Cardiac septum (tissue), 1 donor: ENCODE data around the gene TRABD. TPM values are rescaled to one million over a fixed set of nuclear protein-coding genes. Genes with fewer than 3 reads are reported as not detected.
"Not testable (repeated sequence)": the region's sequence is repeated elsewhere in the genome, so short reads cannot be mapped to it uniquely, and the experiment has no call there.

Experiments
- DNase-seq: peaks from one replicate; pipeline ENCODE4 v3.0.0-alpha.2; 2020; ENCODE audit warnings: low spot score
- intact Hi-C: fragments of 100-400 bp; cut with DNase I; formaldehyde crosslinking; loops from one replicate; pipeline ENCODE4 v1.14.0; 2022
- total RNA-seq: library from RNA; stranded (reverse); fragmentation: NEBNext Ultra II Directional; extraction: Animal tissue kit (Norgen Biotek cat#: 25700); gene quantifications from one replicate; pipeline ENCODE4 v1.2.1, GENCODE V29; 2021
- donor health status: DM: no; HTN: no; CAD: no.

Gene TRABD
- total RNA-seq, 1 donor from 2014 or later: 20.1 TPM

DNA sequence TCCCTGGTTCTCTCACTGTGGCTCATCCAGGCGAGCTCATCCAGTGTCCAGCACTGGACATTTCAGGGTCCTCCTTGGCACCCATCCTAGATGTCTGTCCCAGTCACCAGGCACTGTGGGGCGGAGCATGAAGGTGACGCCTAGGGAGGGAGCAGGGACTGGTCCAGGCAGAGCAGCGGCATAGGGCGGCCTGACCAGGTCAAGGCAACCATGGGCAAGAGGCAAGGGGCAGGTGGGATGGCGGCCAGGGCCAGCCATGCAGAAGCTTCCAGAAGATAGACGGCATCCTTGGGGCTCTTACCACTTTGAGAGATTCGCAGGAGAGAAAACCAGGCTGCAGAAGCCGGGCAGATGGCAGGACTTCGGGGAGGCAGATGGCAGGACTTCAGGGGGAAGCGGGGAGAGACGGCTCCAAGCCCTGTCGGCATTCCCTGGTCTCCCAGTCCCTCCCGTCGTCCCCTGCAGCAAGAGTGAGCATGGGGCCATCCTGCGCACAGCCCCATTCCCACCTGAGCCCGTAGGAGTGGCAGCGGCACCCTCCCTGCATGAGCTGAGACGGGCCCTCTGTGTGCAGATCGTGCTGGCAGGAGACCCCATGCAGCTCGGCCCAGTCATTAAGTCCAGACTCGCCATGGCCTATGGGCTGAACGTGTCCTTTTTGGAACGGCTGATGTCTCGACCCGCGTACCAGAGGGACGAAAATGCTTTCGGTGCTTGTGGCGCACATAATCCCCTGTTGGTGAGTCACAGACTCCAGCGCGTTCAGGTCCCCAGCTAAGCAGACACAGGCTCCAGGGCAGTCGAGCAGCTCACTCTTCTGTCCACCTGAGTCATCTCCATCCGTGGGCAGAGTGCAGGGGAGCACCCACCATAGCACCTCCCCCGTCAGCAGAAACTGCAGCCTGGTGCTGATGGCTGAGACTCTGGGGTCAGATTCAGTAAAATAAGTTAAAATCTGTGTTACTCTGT is 35.3 kb upstream of the TRABD start:
- intact Hi-C loops: no loop called here
- DNase-seq: no peak

DNA sequence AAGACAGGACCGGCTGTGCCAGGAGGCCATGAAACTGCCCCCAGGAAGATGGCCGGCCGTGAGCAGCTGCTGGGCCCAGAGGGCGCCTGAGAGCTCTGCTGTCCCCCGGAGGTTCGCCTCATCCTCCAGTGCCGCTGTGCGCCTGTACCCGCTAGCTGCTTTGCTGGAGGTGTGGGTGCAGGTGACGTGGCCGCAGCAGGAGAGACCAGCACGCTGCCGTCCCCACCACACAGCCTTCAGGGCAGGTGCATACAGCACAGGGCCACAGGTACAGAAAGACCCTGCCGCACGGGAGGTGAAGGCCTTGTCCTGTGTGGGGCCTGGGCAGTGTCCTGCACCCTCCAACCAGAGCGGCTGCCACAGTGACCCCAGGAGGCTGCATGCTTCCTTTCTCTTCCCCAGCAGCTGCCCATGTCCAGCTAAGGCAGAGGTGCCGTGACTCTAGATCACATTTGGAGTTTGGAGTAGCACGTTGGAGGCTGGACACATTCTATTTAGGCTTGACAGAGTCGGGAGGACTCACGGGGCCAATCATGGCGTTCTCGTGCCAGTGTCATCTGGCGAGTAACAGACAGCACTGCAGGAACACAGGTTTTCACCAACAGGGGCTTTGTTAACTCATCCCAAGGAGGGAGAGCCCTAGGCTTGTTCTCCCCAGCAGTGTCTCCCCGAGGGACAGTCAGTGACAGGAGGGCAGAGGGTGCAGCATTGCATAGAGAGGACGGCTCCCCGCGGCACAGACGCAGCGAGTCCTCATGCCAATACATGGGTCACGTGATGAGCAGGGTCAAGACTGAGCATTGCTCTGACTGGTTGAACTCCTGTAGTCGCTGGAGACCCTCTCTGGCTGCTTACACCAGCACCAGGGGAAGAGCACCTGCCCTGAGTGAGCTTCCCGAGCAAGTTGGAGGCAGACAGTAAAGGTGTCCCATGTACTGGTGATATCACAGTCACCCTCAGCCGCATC is 33.9 kb upstream of the TRABD start:
- DNase-seq: no peak
- intact Hi-C loops: no loop called here

DNA sequence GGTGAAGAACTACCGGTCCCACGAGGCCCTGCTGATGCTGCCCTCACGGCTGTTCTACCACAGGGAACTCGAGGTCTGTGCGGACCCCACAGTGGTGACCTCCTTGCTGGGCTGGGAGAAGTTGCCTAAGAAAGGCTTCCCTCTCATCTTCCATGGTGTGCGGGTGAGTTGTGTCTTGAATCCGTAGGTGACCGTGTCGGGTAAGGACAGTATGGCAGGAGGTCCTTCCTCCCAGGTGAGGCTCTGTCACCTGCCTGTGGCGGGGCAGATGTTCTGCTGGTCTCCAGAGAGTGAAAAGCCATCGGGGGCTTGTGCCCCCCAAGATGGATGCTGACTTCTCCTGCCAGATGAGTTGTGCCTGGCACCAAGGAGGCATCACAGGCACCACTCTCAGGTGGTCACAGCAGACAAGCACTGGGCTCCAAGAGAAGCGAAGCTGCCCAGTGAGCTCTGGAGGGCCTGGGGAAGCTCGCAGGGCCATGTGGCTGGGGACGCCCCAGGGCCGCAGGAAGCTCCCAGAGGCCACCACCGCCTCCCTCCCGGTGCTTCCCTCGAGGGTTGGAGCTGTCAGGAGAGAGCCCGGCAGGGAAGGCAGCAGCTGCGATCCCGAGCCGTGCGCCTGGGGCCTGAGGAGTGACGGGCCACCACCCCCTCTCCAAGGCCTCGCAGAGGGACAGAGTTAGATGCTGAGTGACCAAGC is 32.5 kb upstream of the TRABD start:
- intact Hi-C loops: no loop called here
- no peak for DNase-seq

DNA sequence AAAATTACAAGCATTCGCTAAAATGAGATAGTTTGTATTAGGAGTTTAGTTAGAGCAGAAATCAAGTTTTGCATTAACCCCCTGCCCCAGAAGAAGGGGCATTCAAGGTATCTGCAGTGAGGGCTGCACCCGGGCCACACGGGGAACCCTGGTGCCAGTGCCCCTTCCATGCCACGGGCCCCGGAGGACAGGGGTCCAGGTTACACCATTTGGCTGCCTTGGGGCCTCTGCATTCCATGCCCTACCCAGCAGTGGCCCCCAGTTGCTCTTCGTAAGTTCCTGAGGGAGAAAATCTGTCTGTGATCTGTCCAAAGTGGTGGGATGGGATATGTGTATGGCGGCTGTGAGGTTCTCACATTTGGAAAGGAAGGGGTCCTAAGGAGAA is 32.0 kb upstream of the TRABD start:
- no peak for DNase-seq
- intact Hi-C loops: no loop called here

DNA sequence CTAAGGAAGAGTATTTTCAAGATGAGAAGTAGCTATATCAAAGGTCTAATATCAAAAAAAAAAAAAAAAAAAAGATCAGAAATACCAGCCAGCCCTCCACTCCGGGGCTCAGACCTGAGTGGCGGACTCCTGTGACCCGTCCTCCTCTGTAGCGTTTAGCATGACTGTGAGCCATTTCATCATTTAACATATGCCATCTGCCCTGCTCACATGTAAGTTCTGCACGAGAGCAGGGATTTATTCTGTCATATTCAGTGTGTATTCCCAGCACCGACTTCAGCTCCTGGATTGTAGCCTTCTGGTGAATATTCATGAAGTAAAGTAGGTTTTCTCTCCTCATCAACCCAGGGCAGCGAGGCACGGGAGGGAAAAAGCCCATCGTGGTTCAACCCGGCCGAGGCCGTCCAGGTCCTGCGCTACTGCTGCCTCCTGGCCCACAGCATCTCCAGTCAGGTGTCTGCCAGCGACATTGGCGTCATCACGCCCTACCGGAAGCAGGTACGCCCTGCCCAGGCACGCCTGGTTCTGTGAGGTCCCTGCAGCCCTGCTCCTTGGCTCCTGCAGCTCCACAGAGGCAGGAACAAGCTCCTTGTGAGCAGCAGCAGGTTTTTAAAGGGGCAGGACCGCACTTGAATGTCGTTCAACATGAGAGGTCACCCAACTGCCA is 27.9 kb upstream of the TRABD start:
- no peak for DNase-seq
- intact Hi-C loops: no loop called here

DNA sequence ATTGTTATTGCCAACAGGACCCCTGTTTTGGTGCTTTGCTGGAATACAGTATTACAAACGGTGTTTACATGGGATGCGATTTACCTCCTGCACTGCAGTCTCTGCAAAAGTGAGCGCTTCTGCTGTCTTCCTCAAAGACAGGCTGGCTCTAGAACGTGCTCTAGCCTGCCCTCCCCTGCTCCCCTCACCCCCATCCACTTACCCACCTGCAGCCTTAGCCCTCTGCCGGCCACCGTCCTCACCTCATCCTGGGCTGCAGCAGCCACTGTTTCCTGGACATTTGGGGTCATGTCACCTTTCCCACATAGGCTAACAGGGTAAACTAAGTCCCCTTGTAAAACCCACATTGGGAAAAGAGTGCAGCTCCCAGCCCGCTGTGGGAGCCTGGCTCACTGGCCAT is 24.8 kb upstream of the TRABD start:
- intact Hi-C loops: no loop called here
- no peak for DNase-seq

DNA sequence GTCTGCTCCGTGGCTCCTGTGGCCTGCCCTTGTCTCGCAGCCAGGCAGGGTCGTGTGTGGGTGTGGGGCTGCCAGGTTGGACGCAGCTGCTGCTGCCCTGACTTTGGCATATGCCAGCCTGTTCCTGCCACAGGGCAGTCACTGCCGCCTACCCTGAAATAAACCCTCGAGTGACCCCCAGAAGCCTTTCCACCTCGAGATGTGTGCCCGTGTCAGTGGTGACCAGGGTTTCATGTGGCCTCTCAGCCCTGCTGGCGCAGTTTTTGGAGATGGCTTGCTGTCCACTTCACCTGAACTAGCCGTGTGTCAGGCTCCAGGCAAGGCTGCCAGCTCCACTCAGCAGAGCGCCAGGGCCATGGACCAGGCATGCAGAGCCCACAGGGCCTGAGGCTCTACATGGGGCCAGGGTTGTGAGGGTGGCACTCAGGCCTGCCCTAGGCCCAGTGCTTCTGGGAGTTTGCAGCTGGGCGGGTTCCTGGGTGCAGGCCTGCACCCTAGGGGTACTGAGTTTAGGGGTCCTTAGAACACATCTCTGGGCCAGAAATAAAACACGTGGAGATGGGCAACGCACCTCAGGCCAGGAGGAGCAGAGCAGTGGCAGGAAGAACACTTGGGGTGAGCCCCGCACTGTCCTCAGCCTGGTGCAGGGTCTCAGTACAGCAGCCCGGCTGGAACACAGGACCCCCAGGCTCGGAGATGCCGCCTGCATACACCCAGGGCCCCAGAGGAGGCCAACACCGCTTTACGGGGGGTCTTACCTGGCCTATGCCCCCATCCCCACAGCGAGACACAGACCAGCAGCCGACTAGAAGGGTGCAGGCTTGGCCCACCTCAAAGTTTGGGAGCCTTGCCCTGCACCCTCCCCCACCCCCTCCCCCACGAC is 24.0 kb upstream of the TRABD start:
- intact Hi-C loops: no loop called here
- DNase-seq: no peak

GRCh38 chr22:50162391-50162956 is 23.2 kb upstream of the TRABD start:
- DNase-seq: no peak
- intact Hi-C loops: no loop called here

DNA sequence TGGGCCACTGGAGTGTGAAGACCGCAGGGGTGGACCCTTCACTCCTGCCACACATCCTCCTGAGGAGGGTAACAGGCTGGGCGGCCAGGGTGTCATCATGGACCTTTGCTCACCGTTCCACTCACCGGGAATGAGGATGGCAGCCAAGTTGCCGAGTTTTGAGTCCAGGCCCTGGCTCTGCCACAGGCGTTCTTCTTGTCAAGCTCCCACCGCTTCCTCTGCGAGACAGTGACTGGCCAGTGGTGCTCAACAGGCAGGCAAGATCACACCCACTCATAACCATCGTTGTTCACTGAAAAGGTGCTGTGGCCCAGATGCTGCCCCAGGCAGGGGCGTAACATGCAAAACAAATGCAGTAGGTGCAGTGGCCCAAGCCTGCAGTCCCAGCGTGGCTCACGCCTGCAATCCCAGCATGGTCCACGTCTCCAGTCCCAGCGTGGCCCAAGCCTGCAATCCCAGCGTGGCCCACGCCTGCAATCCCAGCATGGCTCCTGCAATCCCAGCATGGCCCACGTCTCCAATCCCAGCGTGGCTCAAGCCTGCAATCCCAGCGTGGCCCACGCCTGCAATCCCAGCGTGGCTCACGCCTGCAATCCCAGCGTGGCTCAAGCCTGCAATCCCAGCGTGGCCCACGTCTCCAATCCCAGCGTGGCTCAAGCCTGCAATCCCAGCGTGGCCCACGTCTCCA is 20.1 kb upstream of the TRABD start:
- no peak for DNase-seq
- intact Hi-C loops: no loop called here

DNA sequence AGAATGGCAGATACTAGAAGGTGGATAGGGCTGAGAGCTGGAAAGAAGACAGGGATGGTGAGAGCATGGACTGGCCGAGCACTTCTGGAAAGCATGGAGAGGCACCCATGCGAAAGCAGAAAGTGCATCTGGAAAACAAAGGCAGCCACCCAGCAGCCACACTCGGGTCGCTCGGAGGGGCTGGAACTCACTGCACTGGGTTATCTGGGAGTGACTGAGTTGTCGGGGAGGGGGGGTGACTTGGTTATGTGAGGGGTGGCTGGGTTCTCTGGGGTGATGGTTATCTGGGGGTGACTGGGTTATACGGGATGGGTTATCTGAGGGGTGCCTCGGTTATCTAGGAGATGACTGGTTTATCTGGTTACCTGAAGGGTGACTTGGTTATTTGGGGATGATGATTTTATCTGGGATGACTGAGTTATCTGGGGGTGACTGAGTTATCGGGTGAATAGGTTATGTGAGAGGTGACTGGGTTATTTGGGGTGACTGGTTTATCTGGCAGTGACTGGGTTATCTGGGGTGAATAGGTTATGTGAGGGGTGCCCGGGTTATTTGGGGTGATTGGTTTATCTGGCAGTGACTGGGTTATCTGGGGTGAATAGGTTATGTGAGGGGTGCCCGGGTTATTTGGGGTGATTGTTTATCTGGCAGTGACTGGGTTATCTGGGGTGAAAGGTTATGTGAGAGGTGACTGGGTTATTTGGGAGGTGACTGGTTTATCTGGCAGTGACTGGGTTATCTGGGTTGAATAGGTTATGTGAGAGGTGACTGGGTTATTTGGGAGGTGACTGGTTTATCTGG is 17.8 kb upstream of the TRABD start:
- DNase-seq: no peak
- intact Hi-C loops: no loop called here

GRCh38 chr22:50168490-50169180 is 17.1 kb upstream of the TRABD start:
- intact Hi-C loops: not testable (repeated sequence)

DNA sequence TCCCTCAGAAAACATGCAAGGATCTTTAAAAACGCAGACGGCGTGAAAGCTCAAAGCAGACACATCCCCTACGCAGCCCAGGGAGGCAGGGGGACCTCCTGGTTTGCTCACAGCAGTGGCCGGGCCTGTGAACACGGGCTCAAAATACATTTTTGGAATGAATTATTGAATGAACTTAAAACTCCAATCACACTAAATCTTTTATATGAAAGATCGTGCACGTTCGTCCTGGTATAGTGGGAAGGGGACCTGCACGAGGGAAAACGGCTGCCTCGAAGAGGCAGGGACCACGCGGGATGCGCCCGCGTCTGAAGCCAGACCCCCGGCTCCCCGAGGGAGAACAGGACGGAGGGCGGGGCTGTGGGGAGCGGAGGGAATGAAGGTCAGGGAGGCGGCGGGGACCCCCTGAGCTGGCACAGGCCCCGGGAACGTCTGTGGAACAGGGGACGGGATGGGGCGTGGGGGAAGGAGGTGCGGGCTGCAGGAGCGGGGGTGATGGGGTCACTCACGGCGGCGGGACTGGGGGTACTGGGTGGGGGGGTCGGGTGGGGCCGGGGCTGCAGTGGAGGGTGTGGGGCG is 16.4 kb upstream of the TRABD start:
- DNase-seq: no peak
- intact Hi-C loops: no loop called here

More at GRCh38 chr22:50168490-50169180, 17.1 kb upstream of the TRABD start:
- DNase-seq: not testable (repeated sequence)

DNA sequence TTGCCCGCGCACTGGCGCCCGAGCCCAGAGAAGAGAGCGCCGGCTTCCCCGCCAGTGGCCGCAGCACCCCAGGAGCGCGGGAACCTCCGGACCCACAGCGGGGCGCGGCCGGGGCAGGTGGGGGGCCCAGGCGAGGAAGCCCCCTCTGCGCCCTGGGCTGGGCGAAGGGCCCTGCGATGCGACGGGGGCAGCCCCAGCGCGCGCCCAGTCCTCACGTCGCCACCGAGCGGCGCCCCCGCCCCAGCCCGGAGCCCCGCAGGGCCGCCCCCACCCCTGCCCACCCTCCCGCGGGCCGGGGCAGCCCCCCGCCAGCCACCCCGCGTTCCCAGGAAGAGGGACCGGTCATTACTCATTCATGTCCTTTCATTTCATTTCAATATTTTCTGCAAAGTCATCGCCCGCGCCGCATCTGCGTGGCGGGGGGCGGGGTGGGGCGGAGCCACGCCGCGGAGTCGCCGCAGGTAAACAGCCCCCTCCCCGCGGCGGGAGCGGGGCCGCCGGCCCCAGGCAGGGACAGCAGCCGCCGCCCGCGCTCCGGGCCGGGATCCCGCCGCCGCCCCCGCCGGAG is 15.9 kb upstream of the TRABD start:
- intact Hi-C loops: no loop called here
- peak; percentile 90 for DNase-seq

GRCh38 chr22:50170453-50171318 is 15.0 kb upstream of the TRABD start, which contains the start of gene PANX2:
TSS of gene PANX2 (plus strand) at chr22:50170731. CDS start at chr22:50170731, 0 bp downstream.
- intact Hi-C loops: no loop called here
- DNase-seq: no peak
